Activated T-cell treated with anti-CD3 and anti-CD28 coated beads, Interleukin-2, amount 50 U/mL, for 1 hour (primary cell): ENCODE results near the gene GABPB2.
"Not testable (repeated sequence)": the region's sequence is repeated elsewhere in the genome, so short reads cannot be mapped to it uniquely, and the experiment has no call there.

Experiments
- DNase-seq: peaks from one replicate; pipeline ENCODE4 v3.0.0-alpha.2; 2020

Gene GABPB2

DNA sequence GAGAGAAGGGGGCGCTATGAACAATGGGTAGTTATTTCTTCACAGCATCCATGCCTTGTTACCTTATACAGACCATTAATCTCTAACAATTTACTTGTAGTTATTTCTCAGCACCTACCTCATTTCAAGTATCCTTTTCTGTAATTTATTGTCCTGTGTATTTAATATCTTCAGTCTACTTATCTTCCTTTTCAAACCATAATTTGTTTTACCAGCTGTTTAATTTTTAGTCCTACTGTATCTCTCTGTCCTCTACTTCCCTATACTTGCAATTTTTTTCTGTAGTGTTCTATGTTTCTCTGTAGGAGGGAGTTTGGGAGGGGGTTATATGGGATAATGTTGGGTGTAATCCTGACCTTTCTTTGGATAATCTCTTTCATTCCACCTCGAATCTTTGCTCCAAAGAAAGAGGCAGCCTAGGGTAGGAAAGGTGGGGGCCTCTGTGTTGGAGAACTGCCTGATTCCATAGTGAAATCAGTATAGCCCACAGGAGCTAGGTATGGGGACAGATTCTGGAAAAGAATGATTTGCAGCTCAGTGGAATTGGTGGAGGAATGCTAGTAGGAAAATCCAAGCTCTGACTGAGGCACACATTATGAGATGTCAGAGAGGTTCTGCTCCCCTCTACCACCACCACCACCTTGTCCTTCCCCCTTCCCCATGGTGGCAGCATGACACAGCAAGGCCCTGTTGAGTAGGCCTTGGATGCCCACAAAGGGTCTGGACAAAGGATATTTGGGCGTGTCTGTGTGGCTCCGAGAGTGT, 9.7 kb upstream of the GABPB2 start:
- DNase-seq, result no peak

- DNase-seq, result no peak
These were observed 8.9 kb upstream of the GABPB2 start for GRCh38 chr1:151061704-151062103.

DNA sequence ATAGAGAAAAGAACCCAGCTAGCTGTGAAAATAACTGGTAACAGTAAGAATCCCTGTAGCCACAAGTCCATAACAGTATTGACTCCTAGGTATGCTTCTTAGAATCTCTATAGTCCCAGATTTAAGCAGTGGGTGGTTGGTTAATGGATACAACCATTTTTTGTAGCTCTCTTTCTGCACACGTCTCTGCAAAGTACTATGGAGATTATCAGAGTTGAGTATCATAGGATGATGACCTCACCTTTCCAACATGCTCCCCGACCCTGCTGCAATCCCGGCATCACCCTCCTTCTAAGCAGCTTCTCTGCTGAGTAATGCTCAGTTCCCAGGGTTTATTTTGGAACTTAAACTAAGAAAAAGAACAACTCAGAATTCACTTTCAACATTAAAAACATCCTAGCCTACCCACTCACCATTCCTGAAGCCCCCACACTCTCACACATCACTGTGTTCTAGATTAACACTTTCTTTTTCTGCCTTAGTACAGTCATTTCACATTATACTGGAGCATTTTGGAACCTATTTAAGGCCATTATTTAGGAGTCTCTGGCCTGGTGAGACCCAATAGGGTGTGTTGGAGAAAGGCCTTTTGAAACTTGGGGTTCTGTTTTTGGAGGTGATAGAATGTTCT, 7.7 kb upstream of the GABPB2 start:
- no peak for DNase-seq

- no peak for DNase-seq
These were observed 5.4 kb upstream of the GABPB2 start for GRCh38 chr1:151065089-151065645.

- DNase-seq, result no peak
These were observed 3.4 kb upstream of the GABPB2 start for GRCh38 chr1:151067185-151067584.

DNA sequence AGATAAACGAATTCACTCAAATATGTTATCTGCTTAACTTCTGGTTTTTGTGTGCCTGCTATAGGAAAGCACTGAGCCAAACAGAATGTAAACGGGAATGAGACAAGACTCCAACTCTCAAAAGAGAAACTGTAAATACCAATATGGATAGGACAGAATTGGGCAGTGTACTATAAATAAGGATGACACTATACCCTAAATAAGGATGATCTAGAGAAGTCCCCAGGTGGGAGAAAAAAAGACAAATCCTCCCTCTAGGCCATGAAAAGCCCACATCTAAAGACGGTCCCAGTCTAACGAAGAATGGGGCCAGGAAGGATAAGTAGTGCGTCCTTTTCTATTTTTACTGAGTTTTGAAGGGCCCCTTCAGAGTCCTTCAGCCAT, 1.5 kb upstream of the GABPB2 start:
- DNase-seq, result no peak

DNA sequence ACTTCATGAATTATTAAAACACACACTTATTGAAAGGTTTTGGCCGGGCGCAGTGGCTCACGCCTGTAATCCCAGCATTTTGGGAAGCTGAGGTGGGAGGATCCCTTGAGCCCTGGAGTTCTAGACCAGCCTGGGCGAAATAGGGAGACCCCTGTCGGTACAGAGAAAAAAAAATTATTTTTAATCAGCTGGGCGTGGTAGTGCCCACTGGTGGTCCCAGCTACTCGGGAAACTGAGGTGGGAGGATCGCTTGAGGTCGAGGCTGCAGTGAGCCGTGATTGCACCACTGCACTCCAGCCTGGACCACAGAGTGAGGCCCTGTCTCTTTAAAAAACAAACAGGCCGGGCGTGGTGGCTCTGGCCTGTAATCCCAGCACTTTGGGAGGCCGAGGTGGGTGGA, 1.7 kb downstream of the GABPB2 start:
- DNase-seq, result no peak

- DNase-seq, result no peak
These were observed 15.5 kb downstream of the GABPB2 start for GRCh38 chr1:151085953-151086559.

DNA sequence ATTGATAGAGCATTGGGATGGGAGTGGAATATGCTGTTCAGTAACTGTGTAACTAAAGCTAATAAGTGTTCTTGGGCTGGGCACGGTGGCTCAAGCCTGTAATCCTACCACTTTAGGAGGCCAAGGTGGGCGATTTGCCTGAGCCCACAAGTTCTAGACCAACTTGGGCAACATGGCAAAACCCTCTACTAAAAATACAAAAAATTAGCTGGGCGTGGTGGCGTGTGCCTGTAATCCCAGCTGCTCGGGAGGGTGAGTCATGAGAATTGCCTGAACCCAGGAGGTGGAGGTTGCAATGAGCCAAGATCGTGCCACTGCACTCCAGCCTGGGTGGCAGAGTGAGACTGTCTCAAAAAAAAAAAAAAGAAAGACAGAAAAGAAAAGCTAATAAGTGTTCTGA, 26.9 kb downstream of the GABPB2 start:
- DNase-seq, result not testable (repeated sequence)

GRCh38 chr1:151098126-151098525, 27.6 kb downstream of the GABPB2 start:
- DNase-seq, result no peak

- no peak for DNase-seq
These were observed 34.1 kb downstream of the GABPB2 start for GRCh38 chr1:151104630-151105029.

- DNase-seq, result no peak
These were observed 36.3 kb downstream of the GABPB2 start for GRCh38 chr1:151106894-151107293.

DNA sequence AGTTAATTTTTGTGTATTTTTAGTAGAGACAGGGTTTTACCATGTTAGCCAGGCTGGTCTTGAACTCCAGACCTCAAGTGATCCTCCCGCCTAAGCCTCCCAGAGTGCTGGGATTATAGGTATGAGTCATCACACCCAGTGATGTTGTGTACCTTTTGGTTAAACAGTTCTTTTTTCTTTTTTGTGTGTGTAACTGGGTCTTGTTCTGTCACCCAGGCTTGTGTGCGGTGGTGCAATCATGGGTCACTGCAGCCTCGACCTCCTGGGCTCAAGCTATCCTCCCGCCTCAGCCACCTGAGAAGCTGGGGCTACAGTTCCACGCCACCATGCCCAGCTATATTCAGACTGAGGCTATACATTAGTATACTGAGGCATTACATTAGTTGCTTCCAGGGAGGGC, 37.8 kb downstream of the GABPB2 start:
- DNase-seq, result no peak

GRCh38 chr1:151113877-151114276, 43.3 kb downstream of the GABPB2 start:
- DNase-seq, result no peak

- no peak for DNase-seq
These were observed 54.3 kb downstream of the GABPB2 start for GRCh38 chr1:151124763-151125403.

DNA sequence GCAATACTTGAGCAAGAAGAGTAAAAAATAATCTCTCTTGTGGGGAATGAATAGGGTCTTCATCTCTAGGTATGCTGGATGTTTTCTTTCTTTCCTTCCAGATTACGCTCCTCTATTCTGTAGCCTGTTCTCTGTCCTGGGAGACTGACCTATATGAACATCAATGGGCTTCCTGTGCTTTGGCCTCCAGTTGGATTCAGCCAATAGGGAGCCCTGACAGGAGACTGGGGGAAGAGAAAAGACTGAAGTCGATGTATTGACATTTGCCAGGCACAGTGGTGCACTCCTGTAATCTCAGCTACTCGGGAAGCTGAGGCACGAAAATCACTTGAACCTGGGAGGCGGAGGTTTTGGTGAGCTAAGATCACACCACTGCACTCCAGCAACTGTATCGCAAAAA, 58.2 kb downstream of the GABPB2 start:
- no peak for DNase-seq

GRCh38 chr1:151130987-151131586, 60.5 kb downstream of the GABPB2 start:
- peak; percentile 76 for DNase-seq

GRCh38 chr1:151131701-151132334, 61.3 kb downstream of the GABPB2 start:
- no peak for DNase-seq

GRCh38 chr1:151132335-151133017, 61.9 kb downstream of the GABPB2 start:
- no peak for DNase-seq

DNA sequence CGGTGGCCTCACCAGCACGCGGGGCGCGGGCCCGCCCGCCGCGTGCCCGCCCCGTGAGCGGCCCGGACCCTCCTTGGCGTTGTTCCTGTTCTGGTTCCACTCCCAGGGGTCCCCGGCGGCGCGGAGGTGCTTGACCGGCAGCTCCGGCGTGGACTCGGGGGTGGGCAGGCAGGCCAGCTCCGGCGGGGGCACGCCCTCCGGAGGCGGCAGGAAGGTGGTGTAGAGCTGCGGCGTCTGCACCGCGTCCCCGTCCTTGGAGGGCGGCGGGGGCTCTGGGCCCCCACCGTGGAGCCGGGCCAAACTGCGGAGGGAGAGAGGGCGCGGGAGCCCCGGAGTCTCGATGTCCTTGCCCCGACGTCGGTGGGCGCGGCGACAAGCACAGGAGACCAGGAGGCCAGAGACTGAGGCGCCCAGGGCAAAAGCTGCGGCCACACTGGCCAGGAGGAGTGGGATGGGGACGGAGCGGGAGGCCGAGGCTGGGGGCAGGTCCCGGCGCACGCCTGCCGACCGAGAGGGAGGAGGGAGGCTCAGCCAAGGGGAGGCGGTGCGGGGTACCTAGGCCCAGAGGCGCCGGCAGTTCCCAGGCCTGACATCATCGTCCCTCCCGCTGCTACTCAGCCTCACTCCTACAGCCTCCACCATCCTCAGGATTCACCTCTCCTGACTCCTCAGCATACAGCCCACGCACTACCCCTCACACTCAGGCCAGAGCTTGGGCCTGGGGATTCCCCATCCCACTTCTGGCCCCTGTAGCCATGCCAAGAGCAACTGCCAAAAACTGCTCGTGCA, 62.7 kb downstream of the GABPB2 start:
- no peak for DNase-seq

DNA sequence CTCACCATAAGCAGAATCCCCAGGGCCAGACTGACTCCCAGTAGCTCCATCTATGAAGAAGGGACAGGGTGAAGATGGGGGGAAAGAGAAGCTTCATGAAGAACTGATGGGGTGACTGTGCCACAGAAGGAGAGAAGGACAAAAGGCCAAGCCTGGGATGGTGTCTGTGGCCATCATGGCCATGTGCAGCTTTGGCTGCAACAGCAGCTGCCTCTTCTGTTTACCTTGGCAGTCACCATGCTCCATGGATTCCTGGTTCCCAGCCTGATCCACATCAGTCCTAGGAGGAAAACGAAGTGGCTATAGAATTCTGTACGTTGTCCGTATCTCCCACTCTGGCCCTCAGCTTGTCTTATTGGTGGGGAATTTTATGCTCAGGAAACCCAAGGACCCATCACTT, 63.8 kb downstream of the GABPB2 start:
- DNase-seq, result no peak
